ENCODE data around the gene HDAC10.

HDAC10 gene

DNA sequence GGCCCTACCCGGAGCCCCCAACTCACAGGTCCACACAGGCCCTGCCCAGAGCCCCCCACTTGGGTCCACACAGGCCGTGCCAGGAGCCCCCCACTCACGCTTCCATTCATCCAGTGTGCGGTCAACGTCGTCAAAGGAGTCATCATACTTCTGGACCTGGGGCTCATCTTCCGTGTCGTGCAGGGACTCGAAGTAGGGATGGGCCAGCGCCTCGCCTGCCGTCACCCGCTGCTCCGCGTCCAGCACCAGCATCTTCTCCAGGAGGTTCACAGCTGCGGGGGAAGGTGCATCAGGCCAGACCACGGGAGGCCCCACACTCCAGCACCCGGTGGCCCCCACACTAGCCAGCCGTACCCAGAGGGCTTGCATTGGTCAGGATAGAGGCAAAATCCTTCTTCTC, 4.0 kb upstream of the HDAC10 start:
- TF ChIP-seq, protein P1, sequence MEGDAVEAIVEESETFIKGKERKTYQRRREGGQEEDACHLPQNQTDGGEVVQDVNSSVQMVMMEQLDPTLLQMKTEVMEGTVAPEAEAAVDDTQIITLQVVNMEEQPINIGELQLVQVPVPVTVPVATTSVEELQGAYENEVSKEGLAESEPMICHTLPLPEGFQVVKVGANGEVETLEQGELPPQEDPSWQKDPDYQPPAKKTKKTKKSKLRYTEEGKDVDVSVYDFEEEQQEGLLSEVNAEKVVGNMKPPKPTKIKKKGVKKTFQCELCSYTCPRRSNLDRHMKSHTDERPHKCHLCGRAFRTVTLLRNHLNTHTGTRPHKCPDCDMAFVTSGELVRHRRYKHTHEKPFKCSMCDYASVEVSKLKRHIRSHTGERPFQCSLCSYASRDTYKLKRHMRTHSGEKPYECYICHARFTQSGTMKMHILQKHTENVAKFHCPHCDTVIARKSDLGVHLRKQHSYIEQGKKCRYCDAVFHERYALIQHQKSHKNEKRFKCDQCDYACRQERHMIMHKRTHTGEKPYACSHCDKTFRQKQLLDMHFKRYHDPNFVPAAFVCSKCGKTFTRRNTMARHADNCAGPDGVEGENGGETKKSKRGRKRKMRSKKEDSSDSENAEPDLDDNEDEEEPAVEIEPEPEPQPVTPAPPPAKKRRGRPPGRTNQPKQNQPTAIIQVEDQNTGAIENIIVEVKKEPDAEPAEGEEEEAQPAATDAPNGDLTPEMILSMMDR (conservative IDR thresholded peaks at IDR 0.05; ENCODE audit: low read depth, low read length) = no peak
- no peak for DNase-seq (ENCODE audit: low read depth)
- H3K4me3 ChIP-seq (ENCODE audit: low read depth, low read length) = no peak overlapping the region

DNA sequence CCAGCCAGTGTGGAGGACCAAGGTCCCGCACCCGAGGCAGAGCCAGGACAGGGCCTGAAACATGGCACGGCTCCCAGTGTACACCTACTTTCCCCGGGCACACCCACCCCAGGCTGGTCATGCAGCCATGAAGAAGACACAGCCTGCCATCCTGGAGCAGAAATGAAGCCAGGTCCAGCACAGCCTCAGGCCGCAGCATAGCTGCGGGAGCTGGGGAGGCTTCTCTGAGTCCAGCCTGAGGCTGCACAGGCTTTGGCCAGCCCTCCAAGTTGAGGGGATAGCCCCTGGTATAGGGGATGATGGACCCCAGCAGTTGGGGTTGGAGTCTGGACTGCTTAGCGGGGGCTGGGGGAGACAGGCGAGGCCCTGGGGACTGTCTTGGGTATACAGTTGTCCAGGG, 2.9 kb upstream of the HDAC10 start:
- DNase-seq (ENCODE audit: low read depth) = no peak
- H3K4me3 ChIP-seq (ENCODE audit: low read depth, low read length) = no peak overlapping the region
- TF ChIP-seq, protein P1 (conservative IDR thresholded peaks at IDR 0.05; ENCODE audit: low read depth, low read length) = no peak

DNA sequence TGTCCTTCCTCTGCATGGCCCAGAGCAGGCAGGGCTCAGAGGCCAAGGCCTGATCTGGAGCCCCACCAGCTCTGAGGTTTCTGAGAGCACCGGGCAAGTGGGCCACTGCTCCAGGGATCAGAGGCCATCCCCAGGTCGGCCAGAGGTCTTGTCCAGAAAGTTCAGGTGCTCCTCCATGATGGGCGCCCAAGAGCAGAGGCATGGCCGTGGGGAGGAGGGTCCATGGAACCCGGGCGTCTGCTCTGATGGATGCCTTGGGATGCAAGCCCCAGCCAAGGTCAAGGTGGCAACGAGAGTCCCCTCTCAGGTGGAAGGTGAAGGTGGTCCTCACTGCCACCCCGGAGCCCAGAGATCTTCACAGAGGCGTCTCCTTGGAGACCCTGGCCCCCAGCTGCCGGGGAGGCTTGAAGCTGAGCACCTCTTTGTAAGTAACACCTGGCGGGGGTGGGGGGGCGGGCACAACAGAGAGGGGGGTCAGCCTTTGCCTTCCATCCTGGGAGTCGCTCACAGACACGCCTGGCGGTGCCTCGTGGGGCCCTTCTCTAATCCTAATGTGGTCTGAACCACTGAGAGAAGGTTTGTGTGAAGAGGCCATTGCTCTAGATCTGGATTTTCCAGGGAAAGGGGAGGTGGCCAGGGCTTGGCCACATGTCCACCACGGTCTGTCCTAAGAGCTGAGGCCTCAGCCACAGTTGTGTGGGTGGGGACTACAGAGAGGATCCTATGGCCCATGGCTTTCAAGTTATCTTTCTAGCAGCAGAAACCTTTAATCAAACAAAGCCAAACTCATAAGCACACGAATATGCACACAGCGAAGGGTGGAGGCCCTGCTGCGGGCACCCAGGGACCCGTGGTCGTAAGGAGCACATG, 2.2 kb upstream of the HDAC10 start:
- no peak overlapping the region for H3K4me3 ChIP-seq (ENCODE audit: low read depth, low read length)
- TF ChIP-seq, protein P1 (conservative IDR thresholded peaks at IDR 0.05; ENCODE audit: low read depth, low read length) = no peak
- DNase-seq (ENCODE audit: low read depth) = no peak

DNA sequence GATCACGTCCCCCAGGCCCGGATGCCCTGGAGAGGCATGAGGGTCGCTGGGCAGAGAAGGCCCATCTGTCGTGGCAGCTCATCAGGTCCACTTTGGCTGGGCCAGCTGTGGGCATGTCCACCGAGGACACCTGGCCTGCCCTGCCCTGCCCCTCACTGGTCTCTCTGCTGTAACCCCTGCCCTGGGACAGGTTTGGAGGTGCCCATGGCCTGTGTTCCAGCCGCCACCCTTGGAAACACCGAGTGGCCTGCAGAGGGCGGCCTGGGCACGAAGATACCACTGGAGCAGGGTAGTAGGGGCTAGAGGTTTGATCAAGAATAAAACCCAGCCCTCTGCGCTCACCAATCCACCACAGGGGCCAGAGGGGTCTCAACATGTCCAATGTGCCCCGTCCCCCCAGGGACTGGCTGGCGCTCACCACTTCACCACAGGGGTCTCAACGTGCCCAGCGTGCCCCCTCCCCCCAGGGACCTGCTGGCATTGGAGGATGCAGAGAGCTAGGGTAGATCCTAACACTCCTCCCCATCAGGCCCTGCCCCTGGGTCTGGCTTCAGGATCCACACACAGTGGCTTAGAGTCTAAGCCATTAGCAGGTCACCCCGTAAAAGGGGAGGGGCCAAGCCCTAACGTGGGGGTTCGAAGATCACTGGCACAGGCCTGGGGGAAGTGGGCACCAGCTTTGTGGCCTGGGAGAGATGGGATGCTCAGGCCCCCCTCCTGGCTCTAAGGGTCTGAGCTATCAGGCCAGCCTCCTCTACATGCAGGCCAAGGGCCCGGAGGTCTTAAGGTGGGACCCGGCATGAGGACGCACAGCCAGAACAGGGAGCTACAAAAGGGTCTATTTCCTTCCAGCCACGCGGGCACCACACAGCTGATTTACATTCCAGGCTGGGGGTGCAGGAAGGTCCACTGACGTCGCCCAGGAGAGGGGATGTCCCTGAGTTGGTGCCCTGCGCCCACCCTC, 1.3 kb upstream of the HDAC10 start:
- no peak overlapping the region for H3K4me3 ChIP-seq (ENCODE audit: low read depth, low read length)
- DNase-seq (ENCODE audit: low read depth) = peak; percentile 70
- TF ChIP-seq, protein P1 (conservative IDR thresholded peaks at IDR 0.05; ENCODE audit: low read depth, low read length) = peak; percentile 75

DNA sequence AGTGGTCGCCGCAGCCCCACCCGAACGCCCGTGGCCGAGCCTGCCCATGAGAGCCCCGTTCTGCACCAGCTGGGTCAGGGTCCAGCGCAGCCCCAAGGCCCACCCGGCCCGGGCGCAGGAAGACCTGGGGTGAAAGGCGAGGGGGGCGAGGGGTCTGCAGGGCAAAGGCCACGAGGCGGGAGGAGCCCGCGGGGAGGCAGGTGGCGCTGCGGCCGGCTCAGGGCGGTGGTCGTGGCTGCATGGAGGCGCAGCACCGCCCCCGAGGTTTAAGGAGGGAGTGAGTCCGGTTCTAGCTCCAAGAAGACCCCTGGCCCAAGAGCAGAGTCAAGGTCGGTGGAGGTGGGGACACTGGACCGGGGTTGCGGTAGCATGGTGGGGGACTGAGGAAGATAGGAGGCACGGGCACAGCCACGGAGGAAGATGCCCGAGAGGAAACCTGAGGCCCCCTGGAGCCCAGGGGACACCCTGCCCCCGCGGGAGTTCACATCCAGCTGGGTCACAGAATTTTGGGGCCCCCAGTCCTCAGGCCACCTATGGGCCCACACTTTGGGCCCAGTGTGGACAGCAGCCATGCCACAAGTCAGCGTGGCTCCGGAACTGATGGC, 514 bp upstream of the HDAC10 start:
- TF ChIP-seq, protein P1 (conservative IDR thresholded peaks at IDR 0.05; ENCODE audit: low read depth, low read length) = no peak
- no peak for DNase-seq (ENCODE audit: low read depth)
- peak overlapping the region; percentile 81 for H3K4me3 ChIP-seq (ENCODE audit: low read depth, low read length)

DNA sequence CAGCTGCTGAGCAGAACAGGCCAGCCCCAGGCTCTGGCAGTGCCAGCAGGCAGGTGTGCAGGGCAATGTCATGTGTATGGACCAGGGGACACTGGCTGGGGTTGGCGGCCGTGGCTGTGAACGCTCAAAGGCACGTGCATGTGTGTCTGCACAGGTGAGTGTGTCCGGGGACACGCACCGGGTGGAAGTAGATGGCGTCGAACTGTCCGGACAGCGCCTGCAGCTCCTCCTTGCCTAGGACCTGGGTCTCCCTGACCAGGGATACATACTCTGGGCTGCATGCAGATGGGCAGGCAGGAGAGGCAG, 863 bp downstream of the HDAC10 start:
- peak overlapping the region; percentile 81 for H3K4me3 ChIP-seq (ENCODE audit: low read depth, low read length)
- no peak for DNase-seq (ENCODE audit: low read depth)
- TF ChIP-seq, protein P1 (conservative IDR thresholded peaks at IDR 0.05; ENCODE audit: low read depth, low read length) = no peak
